ENCODE results near the gene MON1A. TPM values are rescaled to one million over a fixed set of nuclear protein-coding genes. Genes with fewer than 3 reads are reported as not detected.

MON1A gene
- total and polyA plus RNA-seq, 2 experiments from 2014 or later, result 6.4 to 12.1 TPM

GRCh38 chr3:49968346-49968745, 38.7 kb upstream of the MON1A start:
- ATAC-seq, result no peak

More at GRCh38 chr3:49968346-49968745, 38.7 kb upstream of the MON1A start:
- no peaks in the 10 kb centered on the region for H3K27me3 ChIP-seq (ENCODE audit: insufficient read depth)
- no peak overlapping the region for H3K4me3 ChIP-seq
- H3K9me2 ChIP-seq (ENCODE audit: insufficient read depth), result no peaks in the 10 kb centered on the region
- no peak for DNase-seq (ENCODE audit: low spot score)
- Mint-ChIP-seq H3K36me3 (ENCODE audit: low read depth) (peaks cover 39% of the 10 kb centered on the region), H3K27me3 (ENCODE audit: insufficient read depth, low read depth, poor library complexity) (peaks cover 3% of the 10 kb centered on the region), H3K4me3 (no peak overlapping the region), H3K27ac (no peak overlapping the region), H3K9me3 (no peaks in the 10 kb centered on the region), H3K4me1 (peaks cover 8% of the 10 kb centered on the region; the same call in 2 of the 3 replicates)
- peaks cover 58% of the 10 kb centered on the region for H3K79me2 ChIP-seq (replicated peaks; ENCODE audit: insufficient read depth)
- H3K4me2 ChIP-seq, result no peak overlapping the region
- H3K36me3 ChIP-seq (ENCODE audit: insufficient read depth), result peaks cover 7% of the 10 kb centered on the region
- H4K20me1 ChIP-seq (replicated peaks; ENCODE audit: insufficient read depth), result peaks cover 7% of the 10 kb centered on the region
- TF ChIP-seq CTCF (conservative IDR thresholded peaks at IDR 0.05; ENCODE audit: low read depth in 2 of 2), result no peak
- TF ChIP-seq NANOG (IDR thresholded peaks at IDR 0.05; ENCODE audit: borderline replicate concordance), result no peak
- TF ChIP-seq ZNF462 (CRISPR knock-in tag; IDR thresholded peaks at IDR 0.05), result no peak
- TF ChIP-seq JUNB (IDR thresholded peaks at IDR 0.05; ENCODE audit: unreplicated experiment), result no peak
- no peak for TF ChIP-seq REST (IDR thresholded peaks at IDR 0.05; ENCODE audit: unreplicated experiment)
- TF ChIP-seq EZH2phosphoT487 (IDR thresholded peaks at IDR 0.05; ENCODE audit: unreplicated experiment), result no peak
- TF ChIP-seq POLR2AphosphoS5 (IDR thresholded peaks at IDR 0.05; ENCODE audit: low read depth), result no peak
- no peak for TF ChIP-seq CREB1 (CRISPR knock-in tag; IDR thresholded peaks at IDR 0.05; ENCODE audit: low read depth)
- no peak for TF ChIP-seq ZNF331 (CRISPR knock-in tag; IDR thresholded peaks at IDR 0.05; ENCODE audit: low read depth)
- no peak for TF ChIP-seq ZNF114 (CRISPR knock-in tag; IDR thresholded peaks at IDR 0.05)
- TF ChIP-seq STAT1 (IDR thresholded peaks at IDR 0.05; ENCODE audit: unreplicated experiment), result no peak
- TF ChIP-seq ETS1 (IDR thresholded peaks at IDR 0.05), result no peak
- TF ChIP-seq EZH2 (IDR thresholded peaks at IDR 0.05; ENCODE audit: low read depth, unreplicated experiment), result no peak
- H2AFZ ChIP-seq, result no peak overlapping the region
- 0 out of 2 replicates have a peak, but pooled peaks cover 5% of the 10 kb centered on the region for H3F3A ChIP-seq (replicated peaks; ENCODE audit: low read depth)
- no peaks in the 10 kb centered on the region; the same call in 1 of the 2 replicates for H3K4me1 ChIP-seq (ENCODE audit: insufficient read depth)
- H3K27ac ChIP-seq (ENCODE audit: low read depth), result no peak overlapping the region

All from GM23338 (cell line).